Right lobe of liver (tissue), 6 donors: ENCODE data around the gene NPFFR1. TPM values are rescaled to one million over a fixed set of nuclear protein-coding genes. Genes with fewer than 3 reads are reported as not detected.

ENCODE experiments used
- ATAC-seq, 4 donors: fragments of 200-7000 bp; cut with Tn5 transposase; one replicate each; pipeline ENCODE4 v1.9.1; 2020; ENCODE audit warnings: mild to moderate bottlenecking in 4 of 4, moderate library complexity in 4 of 4
- DNase-seq, 3 donors: peaks; one replicate each; pipeline ENCODE4 v3.0.0-alpha.2; 2020
- H3K27ac ChIP-seq, 3 donors: fragments of 200-600 bp; one replicate each; pipeline ENCODE4 v1.8.0; 2022
- H3K27me3 ChIP-seq, 2 donors: fragments of 200-600 bp; one replicate each; pipeline ENCODE4 v1.8.0; 2022
- H3K36me3 ChIP-seq, 4 donors: fragments of 200-600 bp; sonication (generic) in 1 of 4; one replicate each; pipeline versions ENCODE4 v1.5.1 to v1.8.0; 2017 to 2022; ENCODE audit warnings: control low read depth in 1 of 4
- H3K4me1 ChIP-seq, 4 donors: fragments of 200-600 bp; sonication (generic) in 1 of 4; one replicate each; pipeline versions ENCODE4 v1.5.1 to v1.8.0; 2017 to 2022; ENCODE audit warnings: control low read depth in 1 of 4
- H3K4me3 ChIP-seq, 3 donors: fragments of 200-600 bp; one replicate each; pipeline ENCODE4 v1.8.0; 2022
- H3K9me3 ChIP-seq, 4 donors: fragments of 200-600 bp; sonication (generic) in 1 of 4; one replicate each; pipeline versions ENCODE4 v1.5.1 to v1.8.0; 2017 to 2022; ENCODE audit warnings: control low read depth in 1 of 4
- CTCF ChIP-seq, 4 donors: fragments of 200-600 bp in 3 of 4; fragments of 450-650 bp in 1 of 4; IDR thresholded peaks; one replicate each; pipeline versions ENCODE4 v1.5.1 to v1.8.0; 2016 to 2022; ENCODE audit warnings: antibody characterized with exemption in 4 of 4, mild to moderate bottlenecking in 2 of 4
- POLR2A ChIP-seq: fragments of 450-650 bp; IDR thresholded peaks from one replicate; pipeline ENCODE4 v1.6.1; 2017; ENCODE audit warnings: antibody characterized with exemption, mild to moderate bottlenecking
- WGBS: methylation state at CpG from one replicate; pipeline ENCODE4 v1.1.6; 2018; ENCODE audit warnings: low coverage, low lambda C conversion rate; ENCODE audit not compliant: insufficient coverage; ENCODE audit errors: missing lambda C conversion rate; 5-methylcytosine and 5-hydroxymethylcytosine counted together
- intact Hi-C, 2 donors: fragments of 100-400 bp; cut with DNase I; formaldehyde crosslinking; loops; one replicate each; pipeline versions ENCODE4 v1.11.2 to v1.14.1; 2022
- total RNA-seq, 6 experiments: library from RNA; depleted of rRNA in 2 of 6; stranded (reverse); fragments of >200 nt in 2 of 6; fragmentation: NEBNext Ultra II Directional in 3 of 6; extraction: Animal tissue kit (Norgen Biotek cat#: 25700) in 3 of 6; gene quantifications; one replicate each; pipeline versions ENCODE4 v1.1.0 to v1.2.4, GENCODE V29; 2016 to 2023
- donor health status: DM: no; HTN: yes; CAD: no.
- donor health status: DM: no; HTN: no; CAD: no.
- donor health status: DM: no; HTN: no; CAD: no.
- donor health status: DM: no; HTN: yes; CAD: no.
- donor health status: DM: no; HTN: yes; CAD: no.

The NPFFR1 gene
- total RNA-seq, 6 experiments from 2014 or later, result not detected

- no peaks in the 10 kb centered on the region for H3K9me3 ChIP-seq
- intact Hi-C loops, result no loop called here
- WGBS, result 54% methylated on average over 6 of the region's 9 CpGs
- H3K36me3 ChIP-seq, result no peaks in the 10 kb centered on the region
- H3K27ac ChIP-seq, result no peak overlapping the region
- ATAC-seq (peak in 1 of 4 donors; percentile 51), DNase-seq (no peak)
- no peaks in the 10 kb centered on the region for H3K4me1 ChIP-seq
- H3K27me3 ChIP-seq, result no peaks in the 10 kb centered on the region
- TF ChIP-seq CTCF (IDR thresholded peaks at IDR 0.05) (peak in 1 of 4 donors; percentile 7), POLR2A (no peak)
- no peak overlapping the region for H3K4me3 ChIP-seq
Observed at GRCh38 chr10:70267161-70267933, 16.5 kb downstream of the NPFFR1 start.

GRCh38 chr10:70266701-70267100, 17.1 kb downstream of the NPFFR1 start:
- no peak overlapping the region for H3K27ac ChIP-seq
- intact Hi-C loops, result no loop called here
- H3K4me3 ChIP-seq, result no peak overlapping the region
- DNase-seq (no peak), ATAC-seq (no peak)
- H3K27me3 ChIP-seq, result no peaks in the 10 kb centered on the region
- no peaks in the 10 kb centered on the region for H3K4me1 ChIP-seq
- H3K36me3 ChIP-seq, result no peaks in the 10 kb centered on the region
- H3K9me3 ChIP-seq, result no peaks in the 10 kb centered on the region
- 47% methylated on average over 1 of the region's 1 CpG for WGBS
- TF ChIP-seq POLR2A (no peak), CTCF (IDR thresholded peaks at IDR 0.05) (no peak)

GRCh38 chr10:70266056-70266455, 17.7 kb downstream of the NPFFR1 start:
- Histone ChIP-seq H3K4me3 (no peak overlapping the region), H3K9me3 (no peaks in the 10 kb centered on the region), H3K27me3 (no peaks in the 10 kb centered on the region), H3K27ac (no peak overlapping the region), H3K4me1 (no peaks in the 10 kb centered on the region), H3K36me3 (no peaks in the 10 kb centered on the region)
- intact Hi-C loops, result no loop called here
- DNase-seq, result no peak
- TF ChIP-seq POLR2A (no peak), CTCF (IDR thresholded peaks at IDR 0.05) (no peak)
- WGBS, result no CpG with 5 or more reads among the region's 7 CpGs
- peak in 1 of 4 donors; percentile 22 for ATAC-seq

- peak in 3 of 4 donors; percentile 17 to 38 (median 24) for TF ChIP-seq CTCF (IDR thresholded peaks at IDR 0.05)
- TF ChIP-seq POLR2A, result no peak
- H3K27me3 ChIP-seq, result no peaks in the 10 kb centered on the region
- H3K4me3 ChIP-seq, result no peak overlapping the region
- H3K9me3 ChIP-seq, result no peaks in the 10 kb centered on the region
- intact Hi-C loops, result no loop called here
- no peaks in the 10 kb centered on the region for H3K4me1 ChIP-seq
- H3K27ac ChIP-seq, result no peak overlapping the region
- 60% methylated on average over 4 of the region's 10 CpGs for WGBS
- ATAC-seq (peak; percentile 66 to 88 (median 82)), DNase-seq (no peak)
- H3K36me3 ChIP-seq, result no peaks in the 10 kb centered on the region
Observed at GRCh38 chr10:70265032-70265689, 18.6 kb downstream of the NPFFR1 start.
